WTC11 (cell line): ENCODE measurements around the gene DSE. TPM values are rescaled to one million over a fixed set of nuclear protein-coding genes. Genes with fewer than 3 reads are reported as not detected.

ENCODE experiments used
- ATAC-seq: fragments of 200-7000 bp; cut with Tn5 transposase; 2 replicates; pipeline ENCODE4 v1.10.0; 2021; ENCODE audit warnings: mild to moderate bottlenecking, moderate library complexity
- CTCF ChIA-PET: fragments of 300-600 bp; sonication (Branson Sonifier 250); formaldehyde crosslinking; loops from one replicate; lab custom pipeline; 2021; ENCODE audit warnings: antibody characterized with exemption; lab: Charles Lee
- POLR2A ChIA-PET: fragments of 350-600 bp; sonication (Branson Sonifier 250); formaldehyde crosslinking; loops from one replicate; lab custom pipeline; 2021; ENCODE audit warnings: antibody characterized with exemption; lab: Charles Lee
- DNase-seq: peaks from one replicate; pipeline ENCODE4 v3.0.0; 2021; ENCODE audit warnings: low spot score
- H3K27ac Mint-ChIP-seq: 2 replicates; pipeline ENCODE4 v1.8.0; 2021; ENCODE audit warnings: mixed read lengths
- H3K27me3 Mint-ChIP-seq: 2 replicates; pipeline ENCODE4 v1.8.0; 2021; ENCODE audit warnings: low read depth, mild to moderate bottlenecking, moderate library complexity, mixed read lengths
- H3K36me3 Mint-ChIP-seq: 2 replicates; pipeline ENCODE4 v1.8.0; 2021; ENCODE audit warnings: mixed read lengths
- H3K4me1 Mint-ChIP-seq: 2 replicates; pipeline ENCODE4 v1.8.0; 2022; ENCODE audit warnings: mixed read lengths
- H3K4me3 Mint-ChIP-seq: 2 replicates; pipeline ENCODE4 v1.8.0; 2021; ENCODE audit warnings: mild to moderate bottlenecking, moderate library complexity, mixed read lengths
- H3K9me3 Mint-ChIP-seq: 2 replicates; pipeline ENCODE4 v1.8.0; 2021; ENCODE audit warnings: mixed read lengths
- ATF1 ChIP-seq: sonication (generic); formaldehyde crosslinking; IDR thresholded peaks from 2 replicates; pipeline ENCODE4 v1.8.1; 2023; ENCODE audit warnings: mild to moderate bottlenecking, moderate library complexity, missing genetic modification reagents
- CBFB ChIP-seq: sonication (generic); formaldehyde crosslinking; IDR thresholded peaks from 2 replicates; pipeline ENCODE4 v1.8.1; 2022; ENCODE audit warnings: mild to moderate bottlenecking, low read depth, missing genetic modification reagents
- ESRRA ChIP-seq: sonication (generic); formaldehyde crosslinking; IDR thresholded peaks from 2 replicates; pipeline ENCODE4 v1.8.1; 2022; ENCODE audit warnings: mild to moderate bottlenecking, missing genetic modification reagents, borderline replicate concordance
- ETV6 ChIP-seq: sonication (generic); formaldehyde crosslinking; IDR thresholded peaks from 2 replicates; pipeline ENCODE4 v1.8.1; 2022; ENCODE audit warnings: mild to moderate bottlenecking, missing genetic modification reagents
- FOXJ3 ChIP-seq: sonication (generic); formaldehyde crosslinking; IDR thresholded peaks from 2 replicates; pipeline ENCODE4 v1.9.0; 2021; ENCODE audit warnings: missing genetic modification reagents, mild to moderate bottlenecking, borderline replicate concordance
- GABPB1 ChIP-seq: sonication (generic); formaldehyde crosslinking; IDR thresholded peaks from 2 replicates; pipeline ENCODE4 v1.8.1; 2023; ENCODE audit warnings: mild to moderate bottlenecking, missing genetic modification reagents
- NR3C1 ChIP-seq: sonication (generic); formaldehyde crosslinking; conservative IDR thresholded peaks from 2 replicates; pipeline ENCODE4 v1.8.1; 2023; ENCODE audit warnings: low read depth, mild to moderate bottlenecking, missing genetic modification reagents
- PRRX2 ChIP-seq: fragments of 250-450 bp; sonication (Bioruptor Pico); IDR thresholded peaks from 2 replicates; pipeline ENCODE4 v1.8.0; 2021; ENCODE audit warnings: mild to moderate bottlenecking
- SMAD4 ChIP-seq: sonication (generic); formaldehyde crosslinking; IDR thresholded peaks from 2 replicates; pipeline ENCODE4 v1.8.0; 2022; ENCODE audit warnings: mild to moderate bottlenecking, missing genetic modification reagents
- TEAD1 ChIP-seq: sonication (generic); formaldehyde crosslinking; IDR thresholded peaks from 2 replicates; pipeline ENCODE4 v1.8.0; 2022; ENCODE audit warnings: mild to moderate bottlenecking, missing genetic modification reagents
- ZNF232 ChIP-seq: sonication (generic); formaldehyde crosslinking; IDR thresholded peaks from 2 replicates; pipeline ENCODE4 v1.8.0; 2022; ENCODE audit warnings: mild to moderate bottlenecking, missing genetic modification reagents
- ZNF263 ChIP-seq: sonication (generic); formaldehyde crosslinking; IDR thresholded peaks from 2 replicates; pipeline ENCODE4 v1.8.1; 2022; ENCODE audit warnings: low read depth, mild to moderate bottlenecking, moderate library complexity, missing genetic modification reagents
- ZNF416 ChIP-seq: fragments of 250-450 bp; sonication (Bioruptor Pico); IDR thresholded peaks from 2 replicates; pipeline ENCODE4 v1.9.0; 2021; ENCODE audit warnings: mild to moderate bottlenecking, inconsistent platforms
- ZNF423 ChIP-seq: fragments of 250-450 bp; sonication (Bioruptor Pico); IDR thresholded peaks from 2 replicates; pipeline ENCODE4 v2.1.2; 2022; ENCODE audit warnings: mild to moderate bottlenecking, moderate library complexity
- total RNA-seq: library from RNA; stranded (reverse); gene quantifications from 3 replicates; pipeline ENCODE4 v1.2.3, GENCODE V29; 2021
- TF ChIP-seq, protein P1 (sequence below): sonication (generic); formaldehyde crosslinking; IDR thresholded peaks from 2 replicates; pipeline ENCODE4 v1.8.1; 2023; ENCODE audit warnings: mild to moderate bottlenecking, missing genetic modification reagents, moderate library complexity
- TF ChIP-seq, protein P2 (sequence below): sonication (generic); formaldehyde crosslinking; IDR thresholded peaks from 2 replicates; pipeline ENCODE4 v1.8.0; 2022; ENCODE audit warnings: missing genetic modification reagents
- TF ChIP-seq, protein P3 (sequence below): fragments of 250-450 bp; sonication (Bioruptor Pico); conservative IDR thresholded peaks from 2 replicates; pipeline ENCODE4 v1.9.0; 2021; ENCODE audit warnings: mild to moderate bottlenecking
- TF ChIP-seq, protein P4 (sequence below): sonication (generic); formaldehyde crosslinking; IDR thresholded peaks from 2 replicates; pipeline ENCODE4 v1.8.0; 2022; ENCODE audit warnings: mild to moderate bottlenecking, missing genetic modification reagents
- TF ChIP-seq, protein P5 (sequence below): sonication (generic); formaldehyde crosslinking; IDR thresholded peaks from 2 replicates; pipeline ENCODE4 v1.8.1; 2023; ENCODE audit warnings: mild to moderate bottlenecking, missing genetic modification reagents
- TF ChIP-seq, protein P6 (sequence below): fragments of 250-450 bp; sonication (Bioruptor Pico); IDR thresholded peaks from 2 replicates; pipeline ENCODE4 v1.9.0; 2021; ENCODE audit warnings: moderate library complexity, mild to moderate bottlenecking, inconsistent platforms, borderline replicate concordance
- TF ChIP-seq, protein P7 (sequence below): sonication (generic); formaldehyde crosslinking; IDR thresholded peaks from 2 replicates; pipeline ENCODE4 v1.8.0; 2022; ENCODE audit warnings: mild to moderate bottlenecking, missing genetic modification reagents
- TF ChIP-seq, protein P8 (sequence below): sonication (generic); formaldehyde crosslinking; IDR thresholded peaks from 2 replicates; pipeline ENCODE4 v1.8.0; 2022; ENCODE audit warnings: mild to moderate bottlenecking, missing genetic modification reagents

The DSE gene
- total RNA-seq, 1 experiment from 2014 or later: 78.3 TPM

DNA sequence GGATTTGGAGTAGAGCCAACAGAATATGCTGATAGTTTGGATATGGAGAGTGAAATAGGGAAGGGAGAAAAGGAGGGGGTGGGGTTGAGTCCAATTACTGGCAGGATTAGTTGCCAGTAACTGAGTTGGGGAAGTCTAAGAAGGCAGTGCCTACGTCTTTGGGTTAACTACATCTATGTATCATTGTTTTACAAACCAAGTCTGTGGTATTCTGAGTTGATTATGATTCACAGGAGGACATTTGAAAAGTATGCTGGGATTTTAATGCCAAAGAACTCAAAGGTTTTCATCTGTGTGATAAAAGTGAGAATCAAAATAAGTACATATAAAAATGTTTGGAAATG, 14.7 kb downstream of the DSE start:
- no peak for ATAC-seq
- TF ChIP-seq ZNF423 (CRISPR knock-in tag): no peak
- TF ChIP-seq, protein P1, sequence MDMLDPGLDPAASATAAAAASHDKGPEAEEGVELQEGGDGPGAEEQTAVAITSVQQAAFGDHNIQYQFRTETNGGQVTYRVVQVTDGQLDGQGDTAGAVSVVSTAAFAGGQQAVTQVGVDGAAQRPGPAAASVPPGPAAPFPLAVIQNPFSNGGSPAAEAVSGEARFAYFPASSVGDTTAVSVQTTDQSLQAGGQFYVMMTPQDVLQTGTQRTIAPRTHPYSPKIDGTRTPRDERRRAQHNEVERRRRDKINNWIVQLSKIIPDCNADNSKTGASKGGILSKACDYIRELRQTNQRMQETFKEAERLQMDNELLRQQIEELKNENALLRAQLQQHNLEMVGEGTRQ (CRISPR knock-in tag): no peak
- no peak for TF ChIP-seq GABPB1 (CRISPR knock-in tag)
- TF ChIP-seq, protein P2, sequence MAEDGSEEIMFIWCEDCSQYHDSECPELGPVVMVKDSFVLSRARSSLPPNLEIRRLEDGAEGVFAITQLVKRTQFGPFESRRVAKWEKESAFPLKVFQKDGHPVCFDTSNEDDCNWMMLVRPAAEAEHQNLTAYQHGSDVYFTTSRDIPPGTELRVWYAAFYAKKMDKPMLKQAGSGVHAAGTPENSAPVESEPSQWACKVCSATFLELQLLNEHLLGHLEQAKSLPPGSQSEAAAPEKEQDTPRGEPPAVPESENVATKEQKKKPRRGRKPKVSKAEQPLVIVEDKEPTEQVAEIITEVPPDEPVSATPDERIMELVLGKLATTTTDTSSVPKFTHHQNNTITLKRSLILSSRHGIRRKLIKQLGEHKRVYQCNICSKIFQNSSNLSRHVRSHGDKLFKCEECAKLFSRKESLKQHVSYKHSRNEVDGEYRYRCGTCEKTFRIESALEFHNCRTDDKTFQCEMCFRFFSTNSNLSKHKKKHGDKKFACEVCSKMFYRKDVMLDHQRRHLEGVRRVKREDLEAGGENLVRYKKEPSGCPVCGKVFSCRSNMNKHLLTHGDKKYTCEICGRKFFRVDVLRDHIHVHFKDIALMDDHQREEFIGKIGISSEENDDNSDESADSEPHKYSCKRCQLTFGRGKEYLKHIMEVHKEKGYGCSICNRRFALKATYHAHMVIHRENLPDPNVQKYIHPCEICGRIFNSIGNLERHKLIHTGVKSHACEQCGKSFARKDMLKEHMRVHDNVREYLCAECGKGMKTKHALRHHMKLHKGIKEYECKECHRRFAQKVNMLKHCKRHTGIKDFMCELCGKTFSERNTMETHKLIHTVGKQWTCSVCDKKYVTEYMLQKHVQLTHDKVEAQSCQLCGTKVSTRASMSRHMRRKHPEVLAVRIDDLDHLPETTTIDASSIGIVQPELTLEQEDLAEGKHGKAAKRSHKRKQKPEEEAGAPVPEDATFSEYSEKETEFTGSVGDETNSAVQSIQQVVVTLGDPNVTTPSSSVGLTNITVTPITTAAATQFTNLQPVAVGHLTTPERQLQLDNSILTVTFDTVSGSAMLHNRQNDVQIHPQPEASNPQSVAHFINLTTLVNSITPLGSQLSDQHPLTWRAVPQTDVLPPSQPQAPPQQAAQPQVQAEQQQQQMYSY (CRISPR knock-in tag): no peak
- no peak for TF ChIP-seq SMAD4
- TF ChIP-seq ZNF416 (CRISPR knock-in tag): no peak
- TF ChIP-seq, protein P3, sequence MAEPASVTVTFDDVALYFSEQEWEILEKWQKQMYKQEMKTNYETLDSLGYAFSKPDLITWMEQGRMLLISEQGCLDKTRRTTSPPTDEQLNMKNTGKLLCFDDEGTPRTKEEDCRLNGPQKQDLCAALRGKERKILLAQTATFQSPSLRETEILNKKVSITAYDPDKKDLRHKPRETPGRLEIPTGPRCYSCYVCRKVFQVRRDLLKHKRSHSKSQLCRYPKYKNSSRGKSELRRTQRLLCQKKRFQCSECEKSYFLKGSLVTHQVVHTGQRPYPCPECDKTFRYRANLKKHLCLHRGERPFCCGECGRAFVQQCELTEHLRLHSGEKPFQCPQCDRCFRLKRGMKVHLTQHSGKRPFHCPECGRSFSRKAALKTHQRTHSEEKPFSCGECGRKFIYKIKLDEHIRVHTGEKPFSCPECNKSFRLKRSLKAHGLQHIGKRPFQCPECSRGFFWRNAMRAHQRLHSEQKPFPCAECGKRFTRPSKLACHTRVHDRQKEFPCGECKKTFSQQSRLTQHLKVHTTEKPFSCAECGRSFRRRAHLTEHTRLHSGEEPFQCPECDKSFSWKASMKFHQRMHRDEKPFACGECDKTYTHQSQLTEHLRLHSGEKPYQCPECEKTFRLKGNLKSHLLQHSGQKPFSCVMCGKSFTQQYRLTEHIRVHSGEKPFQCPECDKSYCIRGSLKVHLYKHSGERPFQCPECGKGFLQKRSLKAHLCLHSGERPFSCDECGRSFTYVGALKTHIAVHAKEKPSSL: no peak
- TF ChIP-seq NR3C1: no peak
- no peak for TF ChIP-seq PRRX2 (CRISPR knock-in tag)
- no peak for TF ChIP-seq FOXJ3
- TF ChIP-seq TEAD1 (CRISPR knock-in tag): no peak
- no peak for TF ChIP-seq ZNF232 (CRISPR knock-in tag)
- TF ChIP-seq ETV6 (CRISPR knock-in tag): no peak
- TF ChIP-seq, protein P4, sequence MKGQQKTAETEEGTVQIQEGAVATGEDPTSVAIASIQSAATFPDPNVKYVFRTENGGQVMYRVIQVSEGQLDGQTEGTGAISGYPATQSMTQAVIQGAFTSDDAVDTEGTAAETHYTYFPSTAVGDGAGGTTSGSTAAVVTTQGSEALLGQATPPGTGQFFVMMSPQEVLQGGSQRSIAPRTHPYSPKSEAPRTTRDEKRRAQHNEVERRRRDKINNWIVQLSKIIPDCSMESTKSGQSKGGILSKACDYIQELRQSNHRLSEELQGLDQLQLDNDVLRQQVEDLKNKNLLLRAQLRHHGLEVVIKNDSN: no peak
- DNase-seq: no peak
- Mint-ChIP-seq H3K4me3 (no peak overlapping the region), H3K27ac (no peak overlapping the region), H3K4me1 (peaks cover 51% of the 10 kb centered on the region), H3K27me3 (no peaks in the 10 kb centered on the region), H3K36me3 (no peaks in the 10 kb centered on the region), H3K9me3 (no peaks in the 10 kb centered on the region)
- POLR2A ChIA-PET: no interaction called here
- CTCF ChIA-PET: interaction anchor here (1.9 kb wide), 1 partner anchor 97 kb away, joined by 5 read pairs; no protein-coding TSS in a partner anchor

DNA sequence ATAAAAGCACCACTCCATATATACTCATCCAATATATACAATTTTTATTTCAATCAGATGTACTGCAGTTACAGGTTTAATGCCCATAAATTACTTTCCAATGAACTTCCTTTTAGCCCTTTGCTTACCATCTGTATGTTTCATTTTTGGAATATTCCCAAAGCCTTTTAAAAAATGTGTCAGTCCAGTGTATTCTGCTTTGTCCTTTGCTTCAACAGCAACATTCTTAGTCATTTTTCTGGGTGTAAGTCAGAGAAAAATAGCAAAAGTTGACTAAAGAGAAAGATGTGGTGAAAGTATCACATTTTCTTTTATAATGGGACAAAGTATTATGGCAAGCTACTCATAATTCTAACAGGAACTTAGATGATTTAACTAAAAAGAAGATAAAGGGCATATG, 15.2 kb downstream of the DSE start:
- Mint-ChIP-seq H3K4me1 (peaks cover 51% of the 10 kb centered on the region), H3K27ac (no peak overlapping the region), H3K4me3 (no peak overlapping the region), H3K27me3 (no peaks in the 10 kb centered on the region), H3K36me3 (no peaks in the 10 kb centered on the region), H3K9me3 (no peaks in the 10 kb centered on the region)
- ATAC-seq: no peak
- no peak for DNase-seq
- CTCF ChIA-PET: interaction anchor here (0.9 to 1.9 kb wide), 4 partner anchors 98 to 117 kb away, joined by 3 to 5 read pairs (median 4); partner anchors contain the start of gene TSPYL1
- POLR2A ChIA-PET: interaction anchor here (0.6 kb wide), 1 partner anchor 61 kb away, joined by 3 read pairs; no protein-coding TSS in a partner anchor
- no peak for TF ChIP-seq ESRRA (CRISPR knock-in tag)
- TF ChIP-seq, protein P5, sequence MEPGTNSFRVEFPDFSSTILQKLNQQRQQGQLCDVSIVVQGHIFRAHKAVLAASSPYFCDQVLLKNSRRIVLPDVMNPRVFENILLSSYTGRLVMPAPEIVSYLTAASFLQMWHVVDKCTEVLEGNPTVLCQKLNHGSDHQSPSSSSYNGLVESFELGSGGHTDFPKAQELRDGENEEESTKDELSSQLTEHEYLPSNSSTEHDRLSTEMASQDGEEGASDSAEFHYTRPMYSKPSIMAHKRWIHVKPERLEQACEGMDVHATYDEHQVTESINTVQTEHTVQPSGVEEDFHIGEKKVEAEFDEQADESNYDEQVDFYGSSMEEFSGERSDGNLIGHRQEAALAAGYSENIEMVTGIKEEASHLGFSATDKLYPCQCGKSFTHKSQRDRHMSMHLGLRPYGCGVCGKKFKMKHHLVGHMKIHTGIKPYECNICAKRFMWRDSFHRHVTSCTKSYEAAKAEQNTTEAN (CRISPR knock-in tag): no peak
- no peak for TF ChIP-seq ZNF263 (CRISPR knock-in tag)
- no peak for TF ChIP-seq FOXJ3
- TF ChIP-seq ZNF232 (CRISPR knock-in tag): no peak
- TF ChIP-seq, protein P6, sequence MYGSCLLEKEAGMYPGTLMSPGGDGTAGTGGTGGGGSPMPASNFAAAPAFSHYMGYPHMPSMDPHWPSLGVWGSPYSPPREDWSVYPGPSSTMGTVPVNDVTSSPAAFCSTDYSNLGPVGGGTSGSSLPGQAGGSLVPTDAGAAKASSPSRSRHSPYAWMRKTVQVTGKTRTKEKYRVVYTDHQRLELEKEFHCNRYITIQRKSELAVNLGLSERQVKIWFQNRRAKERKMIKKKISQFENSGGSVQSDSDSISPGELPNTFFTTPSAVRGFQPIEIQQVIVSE: no peak
- TF ChIP-seq ATF1 (CRISPR knock-in tag): no peak
- TF ChIP-seq GABPB1 (CRISPR knock-in tag): no peak
- TF ChIP-seq CBFB (CRISPR knock-in tag): no peak
- TF ChIP-seq PRRX2 (CRISPR knock-in tag): no peak
- TF ChIP-seq, protein P7, sequence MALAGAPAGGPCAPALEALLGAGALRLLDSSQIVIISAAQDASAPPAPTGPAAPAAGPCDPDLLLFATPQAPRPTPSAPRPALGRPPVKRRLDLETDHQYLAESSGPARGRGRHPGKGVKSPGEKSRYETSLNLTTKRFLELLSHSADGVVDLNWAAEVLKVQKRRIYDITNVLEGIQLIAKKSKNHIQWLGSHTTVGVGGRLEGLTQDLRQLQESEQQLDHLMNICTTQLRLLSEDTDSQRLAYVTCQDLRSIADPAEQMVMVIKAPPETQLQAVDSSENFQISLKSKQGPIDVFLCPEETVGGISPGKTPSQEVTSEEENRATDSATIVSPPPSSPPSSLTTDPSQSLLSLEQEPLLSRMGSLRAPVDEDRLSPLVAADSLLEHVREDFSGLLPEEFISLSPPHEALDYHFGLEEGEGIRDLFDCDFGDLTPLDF: no peak
- TF ChIP-seq, protein P8, sequence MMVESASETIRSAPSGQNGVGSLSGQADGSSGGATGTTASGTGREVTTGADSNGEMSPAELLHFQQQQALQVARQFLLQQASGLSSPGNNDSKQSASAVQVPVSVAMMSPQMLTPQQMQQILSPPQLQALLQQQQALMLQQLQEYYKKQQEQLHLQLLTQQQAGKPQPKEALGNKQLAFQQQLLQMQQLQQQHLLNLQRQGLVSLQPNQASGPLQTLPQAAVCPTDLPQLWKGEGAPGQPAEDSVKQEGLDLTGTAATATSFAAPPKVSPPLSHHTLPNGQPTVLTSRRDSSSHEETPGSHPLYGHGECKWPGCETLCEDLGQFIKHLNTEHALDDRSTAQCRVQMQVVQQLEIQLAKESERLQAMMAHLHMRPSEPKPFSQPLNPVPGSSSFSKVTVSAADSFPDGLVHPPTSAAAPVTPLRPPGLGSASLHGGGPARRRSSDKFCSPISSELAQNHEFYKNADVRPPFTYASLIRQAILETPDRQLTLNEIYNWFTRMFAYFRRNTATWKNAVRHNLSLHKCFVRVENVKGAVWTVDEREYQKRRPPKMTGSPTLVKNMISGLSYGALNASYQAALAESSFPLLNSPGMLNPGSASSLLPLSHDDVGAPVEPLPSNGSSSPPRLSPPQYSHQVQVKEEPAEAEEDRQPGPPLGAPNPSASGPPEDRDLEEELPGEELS: no peak
